Measurements from ENCODE around the gene NYNRIN.
"Not testable (repeated sequence)": the region's sequence is repeated elsewhere in the genome, so short reads cannot be mapped to it uniquely, and the experiment has no call there.

The NYNRIN gene

GRCh38 chr14:24369907-24370687 lies 28.7 kb upstream of the NYNRIN start:
- no peak for DNase-seq (ENCODE audit: low read depth in 3 of 3, low spot score in 1 of 3)

- no peak for DNase-seq (ENCODE audit: low read depth in 3 of 3, low spot score in 1 of 3)
These were observed 28.1 kb upstream of the NYNRIN start for GRCh38 chr14:24370748-24371147.

- not testable (repeated sequence) for DNase-seq (ENCODE audit: low read depth in 3 of 3, low spot score in 1 of 3)
These were observed 27.2 kb upstream of the NYNRIN start for GRCh38 chr14:24371605-24372004.

- DNase-seq (ENCODE audit: low read depth in 3 of 3, low spot score in 1 of 3) = no peak
These were observed 25.9 kb upstream of the NYNRIN start for GRCh38 chr14:24372701-24373416.

- DNase-seq (ENCODE audit: low read depth in 3 of 3, low spot score in 1 of 3) = no peak
These were observed 22.2 kb upstream of the NYNRIN start for GRCh38 chr14:24376448-24377070.

GRCh38 chr14:24377126-24377525 lies 21.7 kb upstream of the NYNRIN start:
- DNase-seq (ENCODE audit: low read depth in 3 of 3, low spot score in 1 of 3) = no peak

GRCh38 chr14:24377657-24378056 lies 21.1 kb upstream of the NYNRIN start:
- DNase-seq (ENCODE audit: low read depth in 3 of 3, low spot score in 1 of 3) = no peak

- no peak for DNase-seq (ENCODE audit: low read depth in 3 of 3, low spot score in 1 of 3)
These were observed 20.5 kb upstream of the NYNRIN start for GRCh38 chr14:24378327-24378726.

- no peak for DNase-seq (ENCODE audit: low read depth in 3 of 3, low spot score in 1 of 3)
These were observed 19.6 kb upstream of the NYNRIN start for GRCh38 chr14:24378981-24379906.

- no peak for DNase-seq (ENCODE audit: low read depth in 3 of 3, low spot score in 1 of 3)
These were observed 18.7 kb upstream of the NYNRIN start for GRCh38 chr14:24379907-24380730.

- no peak for DNase-seq (ENCODE audit: low read depth in 3 of 3, low spot score in 1 of 3)
These were observed 17.3 kb upstream of the NYNRIN start for GRCh38 chr14:24381363-24382063.

- DNase-seq (ENCODE audit: low read depth in 3 of 3, low spot score in 1 of 3) = no peak
These were observed 16.8 kb upstream of the NYNRIN start for GRCh38 chr14:24382064-24382371.

- no peak for DNase-seq (ENCODE audit: low read depth in 3 of 3, low spot score in 1 of 3)
These were observed 14.6 kb upstream of the NYNRIN start for GRCh38 chr14:24384169-24384568.

- DNase-seq (ENCODE audit: low read depth in 3 of 3, low spot score in 1 of 3) = no peak
These were observed 13.3 kb upstream of the NYNRIN start for GRCh38 chr14:24385524-24385923.

GRCh38 chr14:24387009-24387345 lies 11.8 kb upstream of the NYNRIN start:
- DNase-seq (ENCODE audit: low read depth in 3 of 3, low spot score in 1 of 3) = no peak

GRCh38 chr14:24387579-24387978 lies 11.2 kb upstream of the NYNRIN start:
- not testable (repeated sequence) for DNase-seq (ENCODE audit: low read depth in 3 of 3, low spot score in 1 of 3)

- no peak for DNase-seq (ENCODE audit: low read depth in 3 of 3, low spot score in 1 of 3)
These were observed 10.2 kb upstream of the NYNRIN start for GRCh38 chr14:24388474-24389179.

- DNase-seq (ENCODE audit: low read depth in 3 of 3, low spot score in 1 of 3) = no peak
These were observed 9.5 kb upstream of the NYNRIN start for GRCh38 chr14:24389226-24389848.

All from stimulated activated CD4-positive, alpha-beta T cell treated with anti-CD3 and anti-CD28 coated beads, TNF-alpha, amount 100 ng/mL, for 1 hour (primary cell).